Progenitor cell of endocrine pancreas (in vitro differentiated cells): ENCODE results near the gene HTT-AS. TPM values are rescaled to one million over a fixed set of nuclear protein-coding genes. Genes with fewer than 3 reads are reported as not detected.

Experiments used
- DNase-seq: peaks from one replicate; pipeline ENCODE4 v3.0.0; 2021; ENCODE audit warnings: low spot score; ENCODE audit not compliant: unreplicated experiment
- H3K27ac Mint-ChIP-seq: 2 replicates; pipeline ENCODE4 v1.8.0; 2021; ENCODE audit warnings: mild to moderate bottlenecking, moderate library complexity, mixed read lengths
- H3K27me3 Mint-ChIP-seq: 2 replicates; pipeline ENCODE4 v1.8.0; 2021; ENCODE audit warnings: mixed read lengths
- H3K36me3 Mint-ChIP-seq: 2 replicates; pipeline ENCODE4 v1.8.0; 2022; ENCODE audit warnings: mixed read lengths; ENCODE audit not compliant: insufficient read depth
- H3K4me1 Mint-ChIP-seq: 2 replicates; pipeline ENCODE4 v1.8.0; 2021; ENCODE audit warnings: low read depth, mixed read lengths
- H3K4me3 Mint-ChIP-seq: 2 replicates; pipeline ENCODE4 v1.8.0; 2021; ENCODE audit warnings: low read depth, mild to moderate bottlenecking, moderate library complexity, mixed read lengths
- H3K9me3 Mint-ChIP-seq: 2 replicates; pipeline ENCODE4 v1.8.0; 2021; ENCODE audit warnings: low read depth, mixed read lengths
- CTCF ChIP-seq: fragments of 200-600 bp; sonication (generic); IDR thresholded peaks from one replicate; pipeline ENCODE4 v1.5.0; 2021; ENCODE audit warnings: antibody characterized with exemption, mild to moderate bottlenecking; ENCODE audit not compliant: unreplicated experiment
- total RNA-seq: library from RNA; stranded (reverse); gene quantifications from 2 replicates; pipeline ENCODE4 v1.2.1, GENCODE V29; 2021

Gene HTT-AS
- total RNA-seq, 1 donor from 2014 or later, result not detected

DNA sequence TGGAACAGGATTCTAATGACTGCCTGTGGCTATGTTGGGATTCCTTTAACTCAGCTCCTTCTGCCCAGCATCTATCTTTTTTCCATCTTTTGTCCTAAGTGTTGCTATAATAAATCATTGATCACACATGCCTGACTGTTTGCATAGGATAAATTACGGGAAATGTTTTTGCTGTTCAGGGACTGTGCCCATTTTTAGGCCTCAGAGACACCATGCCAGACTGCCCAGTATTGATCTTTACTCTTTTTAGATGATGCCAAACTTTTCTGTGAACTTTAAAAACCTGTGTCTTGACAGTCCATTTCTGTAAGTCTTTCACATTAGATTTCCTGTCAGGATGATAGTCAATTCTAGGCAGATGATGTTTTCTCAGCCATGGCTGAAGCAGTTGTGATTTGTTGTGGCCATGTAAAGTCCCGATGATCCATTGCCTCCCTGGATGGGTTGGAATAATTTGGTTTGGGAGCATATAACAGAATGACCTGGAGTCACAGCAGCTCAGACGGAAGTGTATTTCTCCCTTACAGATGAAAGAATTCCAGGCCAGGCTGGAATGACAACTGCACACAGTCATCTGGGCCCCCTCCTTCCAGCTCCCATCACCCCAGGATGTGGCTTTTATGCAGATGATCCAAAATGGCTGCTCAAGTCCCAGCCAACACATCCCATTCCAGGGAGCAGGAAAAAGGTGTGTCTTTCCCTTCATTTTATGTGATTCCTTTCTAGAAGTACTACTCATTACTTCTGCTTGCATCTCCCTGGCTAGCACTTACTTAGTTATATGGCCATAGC lies 3.4 kb downstream of the HTT-AS start:
- Mint-ChIP-seq H3K27me3 (peaks cover 6% of the 10 kb centered on the region), H3K36me3 (no peaks in the 10 kb centered on the region)
- TF ChIP-seq CTCF, result no peak

DNA sequence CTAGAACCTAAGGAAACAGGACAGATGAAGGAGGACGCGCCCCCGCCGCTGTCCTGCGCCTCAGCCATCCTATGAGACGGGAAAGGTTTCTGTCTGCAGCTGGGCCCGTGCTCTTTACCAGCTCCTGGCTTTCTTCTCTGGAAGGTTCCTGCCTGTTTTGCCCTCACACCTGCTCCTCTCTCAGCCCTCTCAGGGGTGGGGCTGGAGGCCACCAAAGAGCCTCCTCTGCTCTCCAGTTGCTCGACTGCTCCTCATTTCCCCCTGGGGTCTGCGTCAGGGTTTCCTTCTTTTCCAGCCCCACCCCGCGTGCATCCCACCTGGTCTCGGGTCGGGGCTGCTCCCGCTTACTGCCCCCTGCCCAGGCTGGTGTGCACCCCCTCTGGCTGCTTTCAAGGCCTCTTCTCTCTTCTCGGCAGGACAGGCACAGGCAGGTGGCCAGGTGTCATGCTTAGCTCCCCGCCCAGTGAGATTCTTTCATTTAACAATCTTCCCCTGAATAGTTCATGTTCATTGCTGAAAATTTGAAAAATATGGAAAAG lies 4.6 kb downstream of the HTT-AS start:
- no peaks in the 10 kb centered on the region for H3K36me3 Mint-ChIP-seq
- H3K27ac Mint-ChIP-seq, result no peak overlapping the region
- H3K27me3 Mint-ChIP-seq, result peaks cover 6% of the 10 kb centered on the region
- H3K4me1 Mint-ChIP-seq, result no peaks in the 10 kb centered on the region
- no peak for TF ChIP-seq CTCF
- no peak for DNase-seq
- H3K9me3 Mint-ChIP-seq, result no peaks in the 10 kb centered on the region
- H3K4me3 Mint-ChIP-seq, result no peak overlapping the region

More for the DNA sequence above, 3.4 kb downstream of the HTT-AS start:
- DNase-seq, result no peak
- Mint-ChIP-seq H3K4me3 (no peak overlapping the region), H3K4me1 (peaks cover 7% of the 10 kb centered on the region), H3K9me3 (no peaks in the 10 kb centered on the region), H3K27ac (no peak overlapping the region)

DNA sequence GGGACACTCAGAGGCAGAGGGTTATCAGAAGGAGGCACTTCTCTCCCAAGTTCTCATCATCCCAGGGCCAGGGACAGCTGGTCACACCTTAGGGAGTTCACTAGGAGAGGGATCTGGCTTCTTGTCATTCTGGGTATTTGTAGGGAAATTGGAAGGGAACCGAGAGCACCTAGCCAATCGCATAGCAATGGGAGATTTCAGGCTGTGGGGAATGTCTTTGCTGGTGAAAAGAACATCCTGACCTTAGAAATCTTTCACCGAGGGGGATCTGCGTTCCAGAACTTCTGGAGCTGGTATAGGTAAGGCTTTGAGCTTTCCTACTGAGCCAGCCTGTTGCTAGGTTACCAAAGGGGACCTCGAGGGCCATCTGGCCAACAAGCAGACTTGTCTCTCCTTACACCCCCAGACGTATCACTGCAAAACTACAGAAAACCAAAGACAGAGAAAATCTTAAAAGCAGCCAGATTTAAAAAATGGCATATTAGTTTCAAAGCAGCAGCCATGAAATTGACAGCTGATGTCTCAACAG lies 6.8 kb downstream of the HTT-AS start:
- H3K27me3 Mint-ChIP-seq, result peaks cover 12% of the 10 kb centered on the region
- no peaks in the 10 kb centered on the region for H3K36me3 Mint-ChIP-seq
- no peaks in the 10 kb centered on the region for H3K9me3 Mint-ChIP-seq
- H3K4me3 Mint-ChIP-seq, result no peak overlapping the region
- no peak overlapping the region for H3K27ac Mint-ChIP-seq
- no peak for DNase-seq
- no peak for TF ChIP-seq CTCF
- H3K4me1 Mint-ChIP-seq, result no peaks in the 10 kb centered on the region

DNA sequence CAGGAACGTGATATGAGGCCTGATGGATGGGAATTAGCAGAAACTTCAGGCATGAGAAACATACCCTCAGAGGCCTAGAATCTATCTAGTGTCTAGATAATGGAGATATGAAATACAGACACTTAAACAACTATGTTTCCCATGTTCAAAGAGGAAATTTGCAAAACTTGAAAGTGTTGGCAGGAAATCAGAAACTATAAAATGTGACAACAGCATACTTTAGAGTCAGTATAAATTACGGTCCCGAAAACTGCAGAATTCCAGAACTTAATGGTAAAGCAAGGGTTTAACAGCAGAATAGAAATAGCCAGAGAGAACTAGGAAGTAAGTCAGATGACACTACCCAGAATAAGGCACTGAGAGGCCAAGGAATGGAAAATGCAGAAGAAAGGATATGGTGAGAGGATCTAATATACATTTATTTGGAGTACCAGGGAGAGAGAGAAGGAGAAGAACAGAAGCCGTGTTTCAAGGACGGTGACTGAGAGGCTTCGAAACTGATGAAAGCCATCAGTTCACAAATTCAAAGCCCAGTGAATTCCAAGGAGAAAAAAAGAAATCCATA lies 7.4 kb downstream of the HTT-AS start:
- H3K27ac Mint-ChIP-seq, result no peak overlapping the region
- TF ChIP-seq CTCF, result no peak
- no peaks in the 10 kb centered on the region for H3K36me3 Mint-ChIP-seq
- DNase-seq, result no peak
- no peaks in the 10 kb centered on the region for H3K9me3 Mint-ChIP-seq
- no peak overlapping the region for H3K4me3 Mint-ChIP-seq
- no peaks in the 10 kb centered on the region for H3K4me1 Mint-ChIP-seq
- peaks cover 12% of the 10 kb centered on the region for H3K27me3 Mint-ChIP-seq

GRCh38 chr4:3065551-3065950 lies 8.8 kb downstream of the HTT-AS start:
- H3K27me3 Mint-ChIP-seq, result peaks cover 12% of the 10 kb centered on the region
- no peaks in the 10 kb centered on the region for H3K9me3 Mint-ChIP-seq
- no peaks in the 10 kb centered on the region for H3K4me1 Mint-ChIP-seq
- no peak for DNase-seq
- no peak overlapping the region for H3K4me3 Mint-ChIP-seq
- no peaks in the 10 kb centered on the region for H3K36me3 Mint-ChIP-seq
- H3K27ac Mint-ChIP-seq, result no peak overlapping the region
- no peak for TF ChIP-seq CTCF
